Liver (tissue), 9 donors: ENCODE measurements around the gene COL9A1. TPM values are rescaled to one million over a fixed set of nuclear protein-coding genes. Genes with fewer than 3 reads are reported as not detected.

ENCODE experiments used
- DNase-seq: peaks from one replicate; pipeline ENCODE4 v3.0.0-alpha.2; 2017; ENCODE audit warnings: low spot score
- H3K27ac ChIP-seq, 2 donors: one replicate each; pipeline ENCODE4 v1.7.0; 2013; ENCODE audit warnings: inconsistent platforms in 2 of 2, low read length in 2 of 2, control low read depth in 1 of 2, low read depth in 1 of 2, mild to moderate bottlenecking in 1 of 2
- H3K27me3 ChIP-seq, 4 donors: one replicate each; pipeline versions ENCODE4 v1.6.1 to v1.7.0; 2013; ENCODE audit warnings: low read length in 3 of 4, inconsistent platforms in 1 of 4, mild to moderate bottlenecking in 1 of 4, moderate library complexity in 1 of 4; ENCODE audit not compliant: control insufficient read depth in 4 of 4, insufficient read depth in 4 of 4
- H3K36me3 ChIP-seq, 4 donors: one replicate each; pipeline versions ENCODE4 v1.6.1 to v1.7.0; 2013; ENCODE audit warnings: low read length in 3 of 4, mild to moderate bottlenecking in 3 of 4, low read depth in 1 of 4, moderate library complexity in 1 of 4; ENCODE audit not compliant: control insufficient read depth in 4 of 4, insufficient read depth in 3 of 4
- H3K4me1 ChIP-seq, 4 donors: one replicate each; pipeline versions ENCODE4 v1.6.1 to v1.7.0; 2013; ENCODE audit warnings: low read length in 3 of 4, mild to moderate bottlenecking in 3 of 4, moderate library complexity in 1 of 4; ENCODE audit not compliant: control insufficient read depth in 4 of 4, insufficient read depth in 4 of 4
- H3K4me3 ChIP-seq, 3 donors: one replicate each; pipeline versions ENCODE4 v1.6.1 to v1.7.0; 2013; ENCODE audit warnings: low read length in 3 of 3, control low read depth in 1 of 3, low read depth in 1 of 3, mild to moderate bottlenecking in 1 of 3
- H3K9ac ChIP-seq, 2 donors: one replicate each; pipeline ENCODE4 v1.7.0; 2013; ENCODE audit warnings: low read length in 2 of 2, mild to moderate bottlenecking in 2 of 2, moderate library complexity in 2 of 2, control low read depth in 1 of 2, low read depth in 1 of 2
- H3K9me3 ChIP-seq, 4 donors: one replicate each; pipeline versions ENCODE4 v1.6.1 to v1.7.0; 2013; ENCODE audit warnings: low read length in 3 of 4; ENCODE audit not compliant: control insufficient read depth in 4 of 4
- EGR1 ChIP-seq, 2 donors: IDR thresholded peaks; 2 replicates each; pipeline ENCODE4 v1.6.1; 2016 to 2018; ENCODE audit warnings: antibody characterized with exemption in 2 of 2, low read depth in 2 of 2
- FOXA1 ChIP-seq: IDR thresholded peaks from 2 replicates; pipeline ENCODE4 v1.6.1; 2016; ENCODE audit warnings: antibody characterized with exemption
- FOXA2 ChIP-seq: IDR thresholded peaks from 2 replicates; pipeline ENCODE4 v1.6.1; 2016; ENCODE audit warnings: antibody characterized with exemption
- HNF4A ChIP-seq, 2 donors: conservative IDR thresholded peaks; 2 replicates each; pipeline ENCODE4 v1.6.1; 2016; ENCODE audit warnings: antibody characterized with exemption in 2 of 2, mild to moderate bottlenecking in 2 of 2
- HNF4G ChIP-seq: IDR thresholded peaks from 2 replicates; pipeline ENCODE4 v1.6.1; 2016; ENCODE audit warnings: antibody characterized with exemption
- JUND ChIP-seq, 2 donors: IDR thresholded peaks; 2 replicates each; pipeline ENCODE4 v1.6.1; 2016; ENCODE audit warnings: antibody characterized with exemption in 2 of 2
- MAX ChIP-seq: IDR thresholded peaks from 2 replicates; pipeline ENCODE4 v1.6.1; 2016; ENCODE audit warnings: antibody characterized with exemption
- RAD21 ChIP-seq, 2 donors: IDR thresholded peaks; 2 replicates each; pipeline ENCODE4 v1.6.1; 2016; ENCODE audit warnings: antibody characterized with exemption in 2 of 2, mild to moderate bottlenecking in 2 of 2
- SP1 ChIP-seq: IDR thresholded peaks from 2 replicates; pipeline ENCODE4 v1.6.1; 2018; ENCODE audit warnings: antibody characterized with exemption, mild to moderate bottlenecking
- TAF1 ChIP-seq: conservative IDR thresholded peaks from 2 replicates; pipeline ENCODE4 v1.6.1; 2016; ENCODE audit warnings: antibody characterized with exemption, mild to moderate bottlenecking
- WGBS: extraction: QIAGEN DNeasy Blood & Tissue Kit; methylation state at CpG from one replicate; pipeline ENCODE4 v1.1.7; 2013; 5-methylcytosine and 5-hydroxymethylcytosine counted together
- polyA plus RNA-seq, 2 donors: library from polyadenylated mRNA; stranded (reverse) in 1 of 2; unstranded in 1 of 2; fragments of 200-250 nt in 1 of 2; fragments of >200 nt in 1 of 2; fragmentation: Nextera tagmentation in 1 of 2; extraction: Ambion mirVana in 1 of 2; gene quantifications; one replicate each; pipeline versions ENCODE4 v1.2.1 to v1.2.3, GENCODE V29; 2013 to 2015
- total RNA-seq, 2 donors: library from RNA; depleted of rRNA; stranded (reverse); fragments of >200 nt; gene quantifications; one replicate each; pipeline ENCODE4 v1.2.3, GENCODE V29; 2014
- TF ChIP-seq, protein P1 (sequence below): IDR thresholded peaks from 2 replicates; pipeline ENCODE4 v1.6.1; 2016; ENCODE audit warnings: antibody characterized with exemption, mild to moderate bottlenecking
- TF ChIP-seq, protein P2 (sequence below): IDR thresholded peaks from 2 replicates; pipeline ENCODE4 v1.6.1; 2016; ENCODE audit warnings: antibody characterized with exemption
- donor health status: healthy.
- donor health status: healthy.
- donor health status: healthy.
- donor health status: healthy.
- donor health status: healthy.

COL9A1 gene
- 1 to 10 TPM in 1 of 2 donors, not detected in 1; 1.4 TPM for total RNA-seq
- under 1 TPM in 1 of 2 donors, not detected in 1; 0.01 TPM for polyA plus RNA-seq

GRCh38 chr6:70303034-70303525 lies at the start of gene COL9A1:
Gene COL9A1, minus strand, starts transcription at chr6:70303084. Its CDS starts 160 bp downstream, at chr6:70302924.
- Histone ChIP-seq H3K9me3 (no peaks in the 10 kb centered on the region), H3K27ac (no peak within 1 kb of the TSS), H3K9ac (no peak within 1 kb of the TSS), H3K27me3 (peaks cover 0 to 11% (median 0%) of the 10 kb centered on the region in 4 donors), H3K4me3 (no peak within 1 kb of the TSS), H3K4me1 (no peaks in the 10 kb centered on the region), H3K36me3 (no peaks in the 10 kb centered on the region)
- 61% methylated on average over 5 of the region's 5 CpGs for WGBS
- TF ChIP-seq FOXA2 (no peak), TAF1 (no peak), JUND (IDR thresholded peaks at IDR 0.05) (no peak), EGR1 (IDR thresholded peaks at IDR 0.05; ENCODE audit: low read depth in 2 of 2) (no peak), HNF4G (no peak), HNF4A (conservative IDR thresholded peaks at IDR 0.05) (no peak), RAD21 (IDR thresholded peaks at IDR 0.05) (no peak)
- TF ChIP-seq, protein P1, sequence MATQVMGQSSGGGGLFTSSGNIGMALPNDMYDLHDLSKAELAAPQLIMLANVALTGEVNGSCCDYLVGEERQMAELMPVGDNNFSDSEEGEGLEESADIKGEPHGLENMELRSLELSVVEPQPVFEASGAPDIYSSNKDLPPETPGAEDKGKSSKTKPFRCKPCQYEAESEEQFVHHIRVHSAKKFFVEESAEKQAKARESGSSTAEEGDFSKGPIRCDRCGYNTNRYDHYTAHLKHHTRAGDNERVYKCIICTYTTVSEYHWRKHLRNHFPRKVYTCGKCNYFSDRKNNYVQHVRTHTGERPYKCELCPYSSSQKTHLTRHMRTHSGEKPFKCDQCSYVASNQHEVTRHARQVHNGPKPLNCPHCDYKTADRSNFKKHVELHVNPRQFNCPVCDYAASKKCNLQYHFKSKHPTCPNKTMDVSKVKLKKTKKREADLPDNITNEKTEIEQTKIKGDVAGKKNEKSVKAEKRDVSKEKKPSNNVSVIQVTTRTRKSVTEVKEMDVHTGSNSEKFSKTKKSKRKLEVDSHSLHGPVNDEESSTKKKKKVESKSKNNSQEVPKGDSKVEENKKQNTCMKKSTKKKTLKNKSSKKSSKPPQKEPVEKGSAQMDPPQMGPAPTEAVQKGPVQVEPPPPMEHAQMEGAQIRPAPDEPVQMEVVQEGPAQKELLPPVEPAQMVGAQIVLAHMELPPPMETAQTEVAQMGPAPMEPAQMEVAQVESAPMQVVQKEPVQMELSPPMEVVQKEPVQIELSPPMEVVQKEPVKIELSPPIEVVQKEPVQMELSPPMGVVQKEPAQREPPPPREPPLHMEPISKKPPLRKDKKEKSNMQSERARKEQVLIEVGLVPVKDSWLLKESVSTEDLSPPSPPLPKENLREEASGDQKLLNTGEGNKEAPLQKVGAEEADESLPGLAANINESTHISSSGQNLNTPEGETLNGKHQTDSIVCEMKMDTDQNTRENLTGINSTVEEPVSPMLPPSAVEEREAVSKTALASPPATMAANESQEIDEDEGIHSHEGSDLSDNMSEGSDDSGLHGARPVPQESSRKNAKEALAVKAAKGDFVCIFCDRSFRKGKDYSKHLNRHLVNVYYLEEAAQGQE: no peak
- DNase-seq: no peak

DNA sequence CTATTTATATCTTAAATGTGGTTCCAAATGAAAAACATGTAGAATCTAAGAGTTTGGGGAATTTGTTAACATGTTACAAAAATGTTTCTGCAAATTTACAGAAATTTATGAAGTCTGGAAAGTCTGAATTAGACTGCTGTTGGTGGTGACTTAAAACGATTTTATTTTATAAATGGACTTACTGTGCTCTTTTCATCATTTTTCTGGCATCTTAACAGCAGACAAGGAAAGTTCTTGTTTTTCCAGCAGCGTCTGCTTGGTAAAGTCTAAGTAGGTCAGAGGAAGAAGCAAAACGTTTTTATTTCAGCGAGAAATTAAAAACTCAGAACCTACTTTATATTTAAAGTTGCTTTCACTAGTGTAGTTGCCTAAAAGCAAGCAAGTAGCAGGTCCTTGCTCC lies 48.6 kb upstream of the COL9A1 start:
- H3K27me3 ChIP-seq: no peaks in the 10 kb centered on the region
- TF ChIP-seq SP1 (no peak), HNF4G (no peak)
- TF ChIP-seq, protein P2, sequence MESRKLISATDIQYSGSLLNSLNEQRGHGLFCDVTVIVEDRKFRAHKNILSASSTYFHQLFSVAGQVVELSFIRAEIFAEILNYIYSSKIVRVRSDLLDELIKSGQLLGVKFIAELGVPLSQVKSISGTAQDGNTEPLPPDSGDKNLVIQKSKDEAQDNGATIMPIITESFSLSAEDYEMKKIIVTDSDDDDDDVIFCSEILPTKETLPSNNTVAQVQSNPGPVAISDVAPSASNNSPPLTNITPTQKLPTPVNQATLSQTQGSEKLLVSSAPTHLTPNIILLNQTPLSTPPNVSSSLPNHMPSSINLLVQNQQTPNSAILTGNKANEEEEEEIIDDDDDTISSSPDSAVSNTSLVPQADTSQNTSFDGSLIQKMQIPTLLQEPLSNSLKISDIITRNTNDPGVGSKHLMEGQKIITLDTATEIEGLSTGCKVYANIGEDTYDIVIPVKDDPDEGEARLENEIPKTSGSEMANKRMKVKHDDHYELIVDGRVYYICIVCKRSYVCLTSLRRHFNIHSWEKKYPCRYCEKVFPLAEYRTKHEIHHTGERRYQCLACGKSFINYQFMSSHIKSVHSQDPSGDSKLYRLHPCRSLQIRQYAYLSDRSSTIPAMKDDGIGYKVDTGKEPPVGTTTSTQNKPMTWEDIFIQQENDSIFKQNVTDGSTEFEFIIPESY: no peak
- H3K27ac ChIP-seq: no peak overlapping the region
- no peaks in the 10 kb centered on the region for H3K36me3 ChIP-seq
- no peak for DNase-seq
- no peak overlapping the region for H3K4me3 ChIP-seq
- H3K4me1 ChIP-seq: no peaks in the 10 kb centered on the region
- no peak overlapping the region for H3K9ac ChIP-seq
- WGBS: 58% methylated on average over 4 of the region's 4 CpGs
- no peaks in the 10 kb centered on the region for H3K9me3 ChIP-seq

DNA sequence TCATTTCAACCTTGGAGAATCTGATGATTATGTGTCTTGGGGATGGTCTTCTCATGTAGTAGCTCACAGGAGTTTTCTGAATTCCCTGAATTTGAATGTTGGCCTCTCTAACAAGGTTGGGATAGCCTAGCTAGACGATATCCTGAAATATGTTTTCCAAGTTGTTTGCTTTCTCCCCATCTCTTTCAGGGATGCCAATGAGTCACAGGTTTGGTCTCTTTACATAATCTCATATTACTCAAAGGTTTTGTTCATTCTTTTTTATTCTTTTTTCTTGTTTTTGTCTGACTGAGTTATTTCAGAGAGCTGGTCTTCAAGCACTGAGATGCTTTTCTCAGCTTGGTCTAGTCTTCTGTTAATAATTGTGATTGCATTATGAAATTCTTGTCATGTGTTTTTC lies 42.7 kb upstream of the COL9A1 start:
- Histone ChIP-seq H3K27me3 (no peaks in the 10 kb centered on the region), H3K9me3 (peaks cover 0 to 3% (median 0%) of the 10 kb centered on the region in 4 donors), H3K27ac (no peak overlapping the region), H3K9ac (no peak overlapping the region), H3K36me3 (no peaks in the 10 kb centered on the region), H3K4me1 (no peaks in the 10 kb centered on the region), H3K4me3 (no peak overlapping the region)
- TF ChIP-seq FOXA2 (no peak), MAX (no peak), FOXA1 (no peak)
- no peak for DNase-seq
- WGBS: 73% methylated on average over 1 of the region's 1 CpG
